Tibial artery (tissue), 4 donors: Measurements from ENCODE around the gene TAF7.

Experiments
- DNase-seq, 2 donors: peaks; one replicate each; pipeline ENCODE4 v3.0.0-alpha.2; 2019
- H3K27ac ChIP-seq, 2 donors: fragments of 200-600 bp; sonication (generic) in 1 of 2; 1 replicate in 1 of 2; 2 replicates in 1 of 2; pipeline ENCODE4 v1.5.1; 2018 to 2019; ENCODE audit warnings: mild to moderate bottlenecking in 1 of 2
- H3K27me3 ChIP-seq, 2 donors: fragments of 200-600 bp; sonication (generic) in 1 of 2; one replicate each; pipeline versions ENCODE4 v1.5.1 to v1.6.0; 2016 to 2019
- H3K36me3 ChIP-seq, 3 donors: fragments of 200-600 bp; sonication (generic) in 2 of 3; one replicate each; pipeline ENCODE4 v1.5.1; 2016 to 2019; ENCODE audit warnings: mild to moderate bottlenecking in 2 of 3
- H3K4me1 ChIP-seq, 4 donors: fragments of 200-600 bp; sonication (generic) in 2 of 4; 1 replicate in 3 of 4; 2 replicates in 1 of 4; pipeline ENCODE4 v1.5.1; 2016 to 2019
- H3K4me3 ChIP-seq, 2 donors: fragments of 200-600 bp; sonication (generic) in 1 of 2; 1 replicate in 1 of 2; 2 replicates in 1 of 2; pipeline ENCODE4 v1.5.1; 2018 to 2019; ENCODE audit warnings: mild to moderate bottlenecking in 2 of 2
- H3K9me3 ChIP-seq, 3 donors: fragments of 200-600 bp; sonication (generic) in 1 of 3; one replicate each; pipeline ENCODE4 v1.5.1; 2016 to 2019
- CTCF ChIP-seq, 2 experiments: fragments of 200-600 bp in 1 of 2; fragments of 450-650 bp in 1 of 2; IDR thresholded peaks; one replicate each; pipeline ENCODE4 v1.5.1; 2017 to 2019; ENCODE audit warnings: antibody characterized with exemption in 2 of 2, mild to moderate bottlenecking in 1 of 2, moderate library complexity in 1 of 2
- intact Hi-C: fragments of 100-400 bp; cut with DNase I; formaldehyde crosslinking; loops from one replicate; pipeline ENCODE4 v1.15.0; 2023; ENCODE audit warnings: low total_unique reads

Gene TAF7

GRCh38 chr5:141360685-141361084, 40.1 kb upstream of the TAF7 start:
- TF ChIP-seq CTCF (IDR thresholded peaks at IDR 0.05) = no peak

GRCh38 chr5:141359790-141360426, 39.3 kb upstream of the TAF7 start, which contains the start of gene PCDHGB2:
TSS of gene PCDHGB2 (plus strand) at chr5:141359994. CDS start at chr5:141360136, 142 bp downstream.
- intact Hi-C loops = no loop called here
- Histone ChIP-seq H3K4me3 (peak within 1 kb of the TSS; percentile 25 to 35), H3K27me3 (peaks cover 0 to 3% of the 10 kb centered on the region in 2 donors), H3K9me3 (peaks cover 8 to 99% (median 91%) of the 10 kb centered on the region in 3 donors), H3K27ac (no peak within 1 kb of the TSS), H3K36me3 (peaks cover 0 to 32% (median 29%) of the 10 kb centered on the region in 3 donors), H3K4me1 (no peaks in the 10 kb centered on the region)
- TF ChIP-seq CTCF (IDR thresholded peaks at IDR 0.05) = no peak
- DNase-seq = no peak

More at GRCh38 chr5:141360685-141361084, 40.1 kb upstream of the TAF7 start:
- Histone ChIP-seq H3K9me3 (peaks cover 12 to 99% (median 91%) of the 10 kb centered on the region in 3 donors), H3K27ac (no peak overlapping the region), H3K27me3 (peaks cover 0 to 3% of the 10 kb centered on the region in 2 donors), H3K4me1 (no peaks in the 10 kb centered on the region), H3K36me3 (peaks cover 0 to 37% (median 34%) of the 10 kb centered on the region in 3 donors), H3K4me3 (no peak overlapping the region)
- intact Hi-C loops = no loop called here
- DNase-seq = no peak

GRCh38 chr5:141356950-141357349, 36.4 kb upstream of the TAF7 start:
- no peak for TF ChIP-seq CTCF (IDR thresholded peaks at IDR 0.05)
- Histone ChIP-seq H3K4me3 (no peak overlapping the region), H3K27me3 (peaks cover 0 to under 1% of the 10 kb centered on the region in 2 donors), H3K36me3 (peaks cover 0 to 24% (median 14%) of the 10 kb centered on the region in 3 donors), H3K27ac (no peak overlapping the region), H3K4me1 (no peaks in the 10 kb centered on the region), H3K9me3 (peaks cover 0 to 99% (median 88%) of the 10 kb centered on the region in 3 donors)
- intact Hi-C loops = no loop called here
- no peak for DNase-seq

- DNase-seq = no peak
- no peaks in the 10 kb centered on the region for H3K4me1 ChIP-seq
- H3K27me3 ChIP-seq = peaks cover 0 to 3% of the 10 kb centered on the region in 2 donors
- intact Hi-C loops = no loop called here
- H3K27ac ChIP-seq = no peak overlapping the region
- no peak for TF ChIP-seq CTCF (IDR thresholded peaks at IDR 0.05)
- no peak overlapping the region for H3K4me3 ChIP-seq
- peaks cover 0 to 19% (median 13%) of the 10 kb centered on the region in 3 donors for H3K36me3 ChIP-seq
- H3K9me3 ChIP-seq = peaks cover 0 to 100% (median 88%) of the 10 kb centered on the region in 3 donors
Measured at GRCh38 chr5:141356133-141356532, 35.5 kb upstream of the TAF7 start.

GRCh38 chr5:141355641-141356040, 35.1 kb upstream of the TAF7 start:
- peaks cover 0 to 3% of the 10 kb centered on the region in 2 donors for H3K27me3 ChIP-seq
- no peak for DNase-seq
- H3K4me3 ChIP-seq = peak overlapping the region in 1 of 2 donors; percentile 32
- H3K4me1 ChIP-seq = no peaks in the 10 kb centered on the region
- peaks cover 0 to 18% (median 11%) of the 10 kb centered on the region in 3 donors for H3K36me3 ChIP-seq
- H3K9me3 ChIP-seq = peaks cover 0 to 100% (median 88%) of the 10 kb centered on the region in 3 donors
- no peak for TF ChIP-seq CTCF (IDR thresholded peaks at IDR 0.05)
- no peak overlapping the region for H3K27ac ChIP-seq
- intact Hi-C loops = no loop called here
